ENCODE results near the gene EPM2A.

The EPM2A gene

GRCh38 chr6:145735356-145736165 lies at the start of gene EPM2A:
Gene EPM2A (minus strand): TSS chr6:145735520. CDS start chr6:145735498, 22 bp downstream.
- no peaks in the 10 kb centered on the region for H3K9me3 ChIP-seq (ENCODE audit: control insufficient read depth, low read depth, low read length)
- peaks cover 15% of the 10 kb centered on the region for H3K4me1 ChIP-seq (ENCODE audit: control insufficient read depth, low read depth, low read length)
- H3K4me3 ChIP-seq (ENCODE audit: low read length), result peak within 1 kb of the TSS; percentile 77
- H3K27ac ChIP-seq (ENCODE audit: low read length), result peak within 1 kb of the TSS; percentile 96
- H3K9ac ChIP-seq (ENCODE audit: low read length), result peak within 1 kb of the TSS; percentile 96
- no peaks in the 10 kb centered on the region for H3K27me3 ChIP-seq (ENCODE audit: control insufficient read depth, insufficient read depth, low read length)
- H3K36me3 ChIP-seq (ENCODE audit: control insufficient read depth, low read depth, low read length), result no peaks in the 10 kb centered on the region

GRCh38 chr6:145784683-145785082 lies 49.4 kb upstream of the EPM2A start:
- Histone ChIP-seq H3K36me3 (ENCODE audit: control insufficient read depth, low read depth, low read length) (no peaks in the 10 kb centered on the region), H3K27me3 (ENCODE audit: control insufficient read depth, insufficient read depth, low read length) (no peaks in the 10 kb centered on the region), H3K4me3 (ENCODE audit: low read length) (no peak overlapping the region), H3K9me3 (ENCODE audit: control insufficient read depth, low read depth, low read length) (no peaks in the 10 kb centered on the region), H3K27ac (ENCODE audit: low read length) (no peak overlapping the region), H3K4me1 (ENCODE audit: control insufficient read depth, low read depth, low read length) (no peaks in the 10 kb centered on the region), H3K9ac (ENCODE audit: low read length) (no peak overlapping the region)

GRCh38 chr6:145783796-145784195 lies 48.5 kb upstream of the EPM2A start:
- Histone ChIP-seq H3K9ac (ENCODE audit: low read length) (no peak overlapping the region), H3K36me3 (ENCODE audit: control insufficient read depth, low read depth, low read length) (no peaks in the 10 kb centered on the region), H3K4me1 (ENCODE audit: control insufficient read depth, low read depth, low read length) (no peaks in the 10 kb centered on the region), H3K9me3 (ENCODE audit: control insufficient read depth, low read depth, low read length) (no peaks in the 10 kb centered on the region), H3K4me3 (ENCODE audit: low read length) (no peak overlapping the region), H3K27ac (ENCODE audit: low read length) (no peak overlapping the region), H3K27me3 (ENCODE audit: control insufficient read depth, insufficient read depth, low read length) (no peaks in the 10 kb centered on the region)

GRCh38 chr6:145772846-145773245 lies 37.5 kb upstream of the EPM2A start:
- Histone ChIP-seq H3K9ac (ENCODE audit: low read length) (no peak overlapping the region), H3K9me3 (ENCODE audit: control insufficient read depth, low read depth, low read length) (no peaks in the 10 kb centered on the region), H3K4me3 (ENCODE audit: low read length) (no peak overlapping the region), H3K27me3 (ENCODE audit: control insufficient read depth, insufficient read depth, low read length) (no peaks in the 10 kb centered on the region), H3K36me3 (ENCODE audit: control insufficient read depth, low read depth, low read length) (no peaks in the 10 kb centered on the region), H3K27ac (ENCODE audit: low read length) (no peak overlapping the region), H3K4me1 (ENCODE audit: control insufficient read depth, low read depth, low read length) (no peaks in the 10 kb centered on the region)

DNA sequence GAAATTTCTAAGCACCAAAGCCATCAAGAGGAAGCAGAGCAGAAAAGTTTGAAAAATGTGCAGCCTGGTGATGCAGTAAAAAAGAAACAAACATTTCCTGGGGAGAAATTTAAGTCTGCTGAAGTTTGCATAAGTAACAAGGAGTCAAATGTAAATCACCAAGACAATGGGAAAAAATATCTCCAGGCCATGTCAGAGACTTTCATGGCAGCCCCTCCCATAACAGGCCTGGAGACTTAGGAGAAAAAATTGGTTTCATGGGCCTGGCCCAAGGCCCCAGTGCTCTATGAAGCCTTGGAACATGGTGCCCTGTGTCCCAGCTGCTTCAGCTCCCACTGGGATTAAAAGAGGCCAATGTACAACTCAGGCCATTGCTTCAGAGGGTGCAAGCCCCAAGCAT lies 30.1 kb upstream of the EPM2A start:
- Histone ChIP-seq H3K9me3 (ENCODE audit: control insufficient read depth, low read depth, low read length) (no peaks in the 10 kb centered on the region), H3K27ac (ENCODE audit: low read length) (no peak overlapping the region), H3K27me3 (ENCODE audit: control insufficient read depth, insufficient read depth, low read length) (no peaks in the 10 kb centered on the region), H3K36me3 (ENCODE audit: control insufficient read depth, low read depth, low read length) (no peaks in the 10 kb centered on the region), H3K4me1 (ENCODE audit: control insufficient read depth, low read depth, low read length) (no peaks in the 10 kb centered on the region), H3K4me3 (ENCODE audit: low read length) (no peak overlapping the region), H3K9ac (ENCODE audit: low read length) (no peak overlapping the region)

- Histone ChIP-seq H3K4me1 (ENCODE audit: control insufficient read depth, low read depth, low read length) (no peaks in the 10 kb centered on the region), H3K27ac (ENCODE audit: low read length) (no peak overlapping the region), H3K4me3 (ENCODE audit: low read length) (no peak overlapping the region), H3K9ac (ENCODE audit: low read length) (no peak overlapping the region), H3K9me3 (ENCODE audit: control insufficient read depth, low read depth, low read length) (no peaks in the 10 kb centered on the region), H3K36me3 (ENCODE audit: control insufficient read depth, low read depth, low read length) (no peaks in the 10 kb centered on the region), H3K27me3 (ENCODE audit: control insufficient read depth, insufficient read depth, low read length) (no peaks in the 10 kb centered on the region)
Measured at GRCh38 chr6:145763742-145764141, 28.4 kb upstream of the EPM2A start.

DNA sequence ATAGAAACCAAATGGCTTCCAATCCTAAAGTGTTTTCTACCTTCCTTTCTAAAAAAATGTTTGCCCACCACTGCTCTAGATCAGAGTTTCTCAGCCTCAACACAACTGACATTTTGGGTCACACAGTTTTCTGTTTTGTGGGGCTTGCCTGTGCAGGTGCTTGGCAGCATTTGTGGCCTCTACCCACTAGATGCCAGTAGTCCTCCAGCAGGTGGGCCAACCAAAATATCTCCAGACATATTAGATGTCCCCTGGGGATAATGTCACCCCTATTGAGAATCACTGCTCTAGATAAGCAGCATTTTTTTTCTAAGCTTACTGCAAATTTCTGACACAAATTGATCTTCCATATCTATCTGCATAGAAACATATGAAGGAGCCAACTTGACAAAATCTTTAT lies 26.3 kb upstream of the EPM2A start:
- Histone ChIP-seq H3K27me3 (ENCODE audit: control insufficient read depth, insufficient read depth, low read length) (no peaks in the 10 kb centered on the region), H3K9ac (ENCODE audit: low read length) (no peak overlapping the region), H3K4me3 (ENCODE audit: low read length) (no peak overlapping the region), H3K36me3 (ENCODE audit: control insufficient read depth, low read depth, low read length) (no peaks in the 10 kb centered on the region), H3K27ac (ENCODE audit: low read length) (no peak overlapping the region), H3K4me1 (ENCODE audit: control insufficient read depth, low read depth, low read length) (no peaks in the 10 kb centered on the region), H3K9me3 (ENCODE audit: control insufficient read depth, low read depth, low read length) (no peaks in the 10 kb centered on the region)

DNA sequence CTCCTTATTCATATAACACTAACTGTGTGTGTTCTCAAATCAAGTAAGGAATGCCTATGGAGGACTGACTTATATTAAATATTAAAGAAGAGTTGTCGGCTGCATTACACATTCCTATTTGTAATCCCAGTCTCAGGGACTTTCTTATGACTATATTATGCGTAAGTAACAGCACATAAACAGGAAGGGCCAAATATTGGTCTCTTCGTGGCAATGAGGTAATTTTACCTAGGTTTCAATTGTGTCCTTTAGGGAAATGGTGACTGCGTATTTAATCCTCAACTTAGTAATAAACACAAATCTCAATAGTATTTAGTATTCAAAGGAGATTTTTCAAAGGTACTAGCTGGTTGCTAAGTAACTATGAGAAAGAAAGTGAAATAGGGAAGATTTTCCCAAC lies 22.8 kb upstream of the EPM2A start:
- no peaks in the 10 kb centered on the region for H3K36me3 ChIP-seq (ENCODE audit: control insufficient read depth, low read depth, low read length)
- no peak overlapping the region for H3K27ac ChIP-seq (ENCODE audit: low read length)
- H3K4me3 ChIP-seq (ENCODE audit: low read length), result no peak overlapping the region
- H3K4me1 ChIP-seq (ENCODE audit: control insufficient read depth, low read depth, low read length), result no peaks in the 10 kb centered on the region
- H3K27me3 ChIP-seq (ENCODE audit: control insufficient read depth, insufficient read depth, low read length), result no peaks in the 10 kb centered on the region
- H3K9me3 ChIP-seq (ENCODE audit: control insufficient read depth, low read depth, low read length), result no peaks in the 10 kb centered on the region
- H3K9ac ChIP-seq (ENCODE audit: low read length), result no peak overlapping the region

- no peaks in the 10 kb centered on the region for H3K36me3 ChIP-seq (ENCODE audit: control insufficient read depth, low read depth, low read length)
- H3K9me3 ChIP-seq (ENCODE audit: control insufficient read depth, low read depth, low read length), result no peaks in the 10 kb centered on the region
- H3K9ac ChIP-seq (ENCODE audit: low read length), result no peak overlapping the region
- no peak overlapping the region for H3K27ac ChIP-seq (ENCODE audit: low read length)
- H3K4me1 ChIP-seq (ENCODE audit: control insufficient read depth, low read depth, low read length), result no peaks in the 10 kb centered on the region
- H3K4me3 ChIP-seq (ENCODE audit: low read length), result no peak overlapping the region
- no peaks in the 10 kb centered on the region for H3K27me3 ChIP-seq (ENCODE audit: control insufficient read depth, insufficient read depth, low read length)
Measured at GRCh38 chr6:145756170-145756662, 20.9 kb upstream of the EPM2A start.

DNA sequence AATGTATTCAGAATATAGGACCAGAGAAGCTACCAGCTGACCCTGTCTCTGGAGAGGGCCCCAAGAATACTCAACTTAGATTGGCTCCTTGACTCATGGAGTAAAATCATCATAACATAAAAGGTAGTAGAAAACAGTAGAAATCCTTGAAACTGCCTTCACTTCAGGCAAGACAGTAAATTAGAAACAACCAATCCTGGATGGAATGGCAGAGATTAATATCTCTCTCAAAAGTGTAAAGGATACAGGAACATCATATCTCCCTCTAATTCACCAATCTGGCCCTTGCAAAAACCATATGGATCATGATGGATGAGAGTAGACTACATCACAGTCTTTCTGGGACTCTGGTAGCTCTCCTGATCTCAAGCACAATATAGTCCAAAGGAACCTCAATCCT lies 20.4 kb upstream of the EPM2A start:
- no peak overlapping the region for H3K27ac ChIP-seq (ENCODE audit: low read length)
- no peak overlapping the region for H3K4me3 ChIP-seq (ENCODE audit: low read length)
- no peak overlapping the region for H3K9ac ChIP-seq (ENCODE audit: low read length)
- no peaks in the 10 kb centered on the region for H3K4me1 ChIP-seq (ENCODE audit: control insufficient read depth, low read depth, low read length)
- no peaks in the 10 kb centered on the region for H3K27me3 ChIP-seq (ENCODE audit: control insufficient read depth, insufficient read depth, low read length)
- no peaks in the 10 kb centered on the region for H3K36me3 ChIP-seq (ENCODE audit: control insufficient read depth, low read depth, low read length)
- no peaks in the 10 kb centered on the region for H3K9me3 ChIP-seq (ENCODE audit: control insufficient read depth, low read depth, low read length)

DNA sequence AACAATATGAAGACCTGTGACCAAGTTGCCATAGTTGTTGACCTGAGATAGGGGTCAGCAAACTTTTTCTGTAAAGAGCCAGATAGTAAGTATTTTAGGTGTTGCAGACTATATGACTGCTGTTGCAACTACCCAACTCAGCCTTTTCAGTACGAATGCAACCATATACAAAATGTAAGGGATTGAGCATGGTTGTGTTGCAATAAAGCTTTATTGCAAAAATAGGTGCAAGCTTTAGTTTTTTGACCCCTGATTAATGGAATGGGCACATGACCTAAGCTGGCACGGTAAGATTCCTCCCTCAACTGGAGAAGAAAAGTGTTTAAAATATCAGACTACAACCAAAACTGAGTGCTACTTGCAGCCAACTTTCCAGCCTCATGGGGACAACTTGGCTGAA lies 17.3 kb upstream of the EPM2A start:
- H3K9ac ChIP-seq (ENCODE audit: low read length), result no peak overlapping the region
- H3K27me3 ChIP-seq (ENCODE audit: control insufficient read depth, insufficient read depth, low read length), result no peaks in the 10 kb centered on the region
- H3K4me3 ChIP-seq (ENCODE audit: low read length), result no peak overlapping the region
- H3K4me1 ChIP-seq (ENCODE audit: control insufficient read depth, low read depth, low read length), result no peaks in the 10 kb centered on the region
- H3K27ac ChIP-seq (ENCODE audit: low read length), result no peak overlapping the region
- no peaks in the 10 kb centered on the region for H3K36me3 ChIP-seq (ENCODE audit: control insufficient read depth, low read depth, low read length)
- no peaks in the 10 kb centered on the region for H3K9me3 ChIP-seq (ENCODE audit: control insufficient read depth, low read depth, low read length)

GRCh38 chr6:145749632-145750031 lies 14.3 kb upstream of the EPM2A start:
- no peaks in the 10 kb centered on the region for H3K36me3 ChIP-seq (ENCODE audit: control insufficient read depth, low read depth, low read length)
- no peaks in the 10 kb centered on the region for H3K27me3 ChIP-seq (ENCODE audit: control insufficient read depth, insufficient read depth, low read length)
- no peak overlapping the region for H3K9ac ChIP-seq (ENCODE audit: low read length)
- H3K4me1 ChIP-seq (ENCODE audit: control insufficient read depth, low read depth, low read length), result no peaks in the 10 kb centered on the region
- H3K27ac ChIP-seq (ENCODE audit: low read length), result no peak overlapping the region
- H3K9me3 ChIP-seq (ENCODE audit: control insufficient read depth, low read depth, low read length), result no peaks in the 10 kb centered on the region
- no peak overlapping the region for H3K4me3 ChIP-seq (ENCODE audit: low read length)
